Measurements from ENCODE around the gene ADAMTS8.

ADAMTS8 gene

GRCh38 chr11:130431331-130431773, 2.9 kb upstream of the ADAMTS8 start:
- no peaks in the 10 kb centered on the region for H3K36me3 ChIP-seq (ENCODE audit: control insufficient read depth, insufficient read depth, low read length)
- H3K79me1 ChIP-seq (ENCODE audit: low read length), result no peaks in the 10 kb centered on the region
- no peak overlapping the region for H2BK15ac ChIP-seq (replicated peaks; ENCODE audit: low read depth)
- H2BK5ac ChIP-seq (ENCODE audit: low read length), result no peak overlapping the region
- H3K27ac ChIP-seq (ENCODE audit: low read depth, low read length), result no peak overlapping the region
- no peak overlapping the region for H3K56ac ChIP-seq (ENCODE audit: low read length)
- DNase-seq, result peak; percentile 89
- H3K9ac ChIP-seq (ENCODE audit: low read length), result no peak overlapping the region
- no peak overlapping the region for H3K4ac ChIP-seq (ENCODE audit: low read depth, low read length)
- peaks cover 9% of the 10 kb centered on the region for H3K27me3 ChIP-seq (ENCODE audit: insufficient read depth, low read length, poor library complexity)
- WGBS (ENCODE audit: extremely low coverage, insufficient coverage, low lambda C conversion rate), result no CpG with 5 or more reads among the region's 10 CpGs
- H3K4me1 ChIP-seq (ENCODE audit: control insufficient read depth, low read depth, low read length), result no peaks in the 10 kb centered on the region
- H2BK120ac ChIP-seq (ENCODE audit: low read depth, low read length), result no peak overlapping the region
- no peaks in the 10 kb centered on the region for H3K79me2 ChIP-seq (ENCODE audit: control insufficient read depth, insufficient read depth, low read length)
- H4K5ac ChIP-seq (ENCODE audit: low read length), result no peak overlapping the region
- no peak overlapping the region for H2AK5ac ChIP-seq (ENCODE audit: low read length)
- H3K23ac ChIP-seq (ENCODE audit: low read length), result no peak overlapping the region
- H3K4me3 ChIP-seq (ENCODE audit: low read length), result no peak overlapping the region
- H3K18ac ChIP-seq (ENCODE audit: low read length), result no peak overlapping the region
- no peak overlapping the region for H4K8ac ChIP-seq (ENCODE audit: low read depth, low read length)
- H3K4me2 ChIP-seq (ENCODE audit: low read length), result no peak overlapping the region

- no peak overlapping the region for H3K9ac ChIP-seq (ENCODE audit: low read length)
- no peak for DNase-seq
- H3K79me2 ChIP-seq (ENCODE audit: control insufficient read depth, insufficient read depth, low read length), result no peaks in the 10 kb centered on the region
- H2BK120ac ChIP-seq (ENCODE audit: low read depth, low read length), result no peak overlapping the region
- H4K8ac ChIP-seq (ENCODE audit: low read depth, low read length), result no peak overlapping the region
- no CpG with 5 or more reads among the region's 3 CpGs for WGBS (ENCODE audit: extremely low coverage, insufficient coverage, low lambda C conversion rate)
- H4K5ac ChIP-seq (ENCODE audit: low read length), result no peak overlapping the region
- H2BK5ac ChIP-seq (ENCODE audit: low read length), result no peak overlapping the region
- no peak overlapping the region for H3K18ac ChIP-seq (ENCODE audit: low read length)
- no peaks in the 10 kb centered on the region for H3K79me1 ChIP-seq (ENCODE audit: low read length)
- no peak overlapping the region for H2AK5ac ChIP-seq (ENCODE audit: low read length)
- H3K23ac ChIP-seq (ENCODE audit: low read length), result no peak overlapping the region
- H2BK15ac ChIP-seq (replicated peaks; ENCODE audit: low read depth), result no peak overlapping the region
- no peak overlapping the region for H3K56ac ChIP-seq (ENCODE audit: low read length)
- H3K36me3 ChIP-seq (ENCODE audit: control insufficient read depth, insufficient read depth, low read length), result no peaks in the 10 kb centered on the region
- peaks cover 9% of the 10 kb centered on the region for H3K27me3 ChIP-seq (ENCODE audit: insufficient read depth, low read length, poor library complexity)
- H3K4me3 ChIP-seq (ENCODE audit: low read length), result no peak overlapping the region
- H3K4me1 ChIP-seq (ENCODE audit: control insufficient read depth, low read depth, low read length), result no peaks in the 10 kb centered on the region
- H3K4ac ChIP-seq (ENCODE audit: low read depth, low read length), result no peak overlapping the region
- no peak overlapping the region for H3K27ac ChIP-seq (ENCODE audit: low read depth, low read length)
- no peak overlapping the region for H3K4me2 ChIP-seq (ENCODE audit: low read length)
These were observed 1.6 kb upstream of the ADAMTS8 start for GRCh38 chr11:130429983-130430382.

- WGBS (ENCODE audit: extremely low coverage, insufficient coverage, low lambda C conversion rate), result no CpG with 5 or more reads among the region's 2 CpGs
- Histone ChIP-seq H2BK5ac (ENCODE audit: low read length) (no peak overlapping the region), H3K56ac (ENCODE audit: low read length) (no peak overlapping the region), H2BK120ac (ENCODE audit: low read depth, low read length) (no peak overlapping the region), H3K4me1 (ENCODE audit: control insufficient read depth, low read depth, low read length) (no peaks in the 10 kb centered on the region), H3K4me2 (ENCODE audit: low read length) (no peak overlapping the region), H2AK5ac (ENCODE audit: low read length) (no peak overlapping the region), H4K8ac (ENCODE audit: low read depth, low read length) (no peak overlapping the region), H3K9ac (ENCODE audit: low read length) (no peak overlapping the region), H4K5ac (ENCODE audit: low read length) (no peak overlapping the region), H3K27me3 (ENCODE audit: insufficient read depth, low read length, poor library complexity) (peaks cover 9% of the 10 kb centered on the region), H3K4ac (ENCODE audit: low read depth, low read length) (no peak overlapping the region), H3K27ac (ENCODE audit: low read depth, low read length) (no peak overlapping the region), H3K23ac (ENCODE audit: low read length) (no peak overlapping the region), H3K4me3 (ENCODE audit: low read length) (no peak overlapping the region), H2BK15ac (replicated peaks; ENCODE audit: low read depth) (no peak overlapping the region), H3K79me2 (ENCODE audit: control insufficient read depth, insufficient read depth, low read length) (no peaks in the 10 kb centered on the region), H3K79me1 (ENCODE audit: low read length) (no peaks in the 10 kb centered on the region), H3K18ac (ENCODE audit: low read length) (no peak overlapping the region), H3K36me3 (ENCODE audit: control insufficient read depth, insufficient read depth, low read length) (no peaks in the 10 kb centered on the region)
- no peak for DNase-seq
These were observed 792 bp upstream of the ADAMTS8 start for GRCh38 chr11:130429120-130429681.

GRCh38 chr11:130427581-130428315, 661 bp downstream of the ADAMTS8 start:
- no peak overlapping the region for H3K23ac ChIP-seq (ENCODE audit: low read length)
- H3K36me3 ChIP-seq (ENCODE audit: control insufficient read depth, insufficient read depth, low read length), result no peaks in the 10 kb centered on the region
- H2BK120ac ChIP-seq (ENCODE audit: low read depth, low read length), result no peak overlapping the region
- no peak overlapping the region for H3K4me3 ChIP-seq (ENCODE audit: low read length)
- H2BK5ac ChIP-seq (ENCODE audit: low read length), result no peak overlapping the region
- no peak overlapping the region for H2AK5ac ChIP-seq (ENCODE audit: low read length)
- no peak overlapping the region for H3K27ac ChIP-seq (ENCODE audit: low read depth, low read length)
- peak overlapping the region; percentile 30 for H3K9ac ChIP-seq (ENCODE audit: low read length)
- peak overlapping the region; percentile 61 for H3K18ac ChIP-seq (ENCODE audit: low read length)
- H3K79me1 ChIP-seq (ENCODE audit: low read length), result no peaks in the 10 kb centered on the region
- no peaks in the 10 kb centered on the region for H3K4me1 ChIP-seq (ENCODE audit: control insufficient read depth, low read depth, low read length)
- no peak overlapping the region for H3K4ac ChIP-seq (ENCODE audit: low read depth, low read length)
- H2BK15ac ChIP-seq (replicated peaks; ENCODE audit: low read depth), result no peak overlapping the region
- H3K56ac ChIP-seq (ENCODE audit: low read length), result peak overlapping the region; percentile 70
- peak; percentile 67 for DNase-seq
- no peaks in the 10 kb centered on the region for H3K79me2 ChIP-seq (ENCODE audit: control insufficient read depth, insufficient read depth, low read length)
- no peak overlapping the region for H4K8ac ChIP-seq (ENCODE audit: low read depth, low read length)
- H3K27me3 ChIP-seq (ENCODE audit: insufficient read depth, low read length, poor library complexity), result peaks cover 9% of the 10 kb centered on the region
- H4K5ac ChIP-seq (ENCODE audit: low read length), result no peak overlapping the region
- H3K4me2 ChIP-seq (ENCODE audit: low read length), result peak overlapping the region; percentile 65
- WGBS (ENCODE audit: extremely low coverage, insufficient coverage, low lambda C conversion rate), result no CpG with 5 or more reads among the region's 84 CpGs

- Histone ChIP-seq H3K4me3 (ENCODE audit: low read length) (no peak overlapping the region), H3K27me3 (ENCODE audit: insufficient read depth, low read length, poor library complexity) (peaks cover 9% of the 10 kb centered on the region), H2BK5ac (ENCODE audit: low read length) (no peak overlapping the region), H3K27ac (ENCODE audit: low read depth, low read length) (no peak overlapping the region), H2AK5ac (ENCODE audit: low read length) (no peak overlapping the region), H3K79me1 (ENCODE audit: low read length) (no peaks in the 10 kb centered on the region), H3K23ac (ENCODE audit: low read length) (no peak overlapping the region), H3K9ac (ENCODE audit: low read length) (no peak overlapping the region), H2BK15ac (replicated peaks; ENCODE audit: low read depth) (no peak overlapping the region), H3K18ac (ENCODE audit: low read length) (no peak overlapping the region), H3K79me2 (ENCODE audit: control insufficient read depth, insufficient read depth, low read length) (no peaks in the 10 kb centered on the region), H3K36me3 (ENCODE audit: control insufficient read depth, insufficient read depth, low read length) (no peaks in the 10 kb centered on the region), H3K4me1 (ENCODE audit: control insufficient read depth, low read depth, low read length) (no peaks in the 10 kb centered on the region), H3K4me2 (ENCODE audit: low read length) (no peak overlapping the region), H4K5ac (ENCODE audit: low read length) (no peak overlapping the region), H3K4ac (ENCODE audit: low read depth, low read length) (no peak overlapping the region), H3K56ac (ENCODE audit: low read length) (no peak overlapping the region), H2BK120ac (ENCODE audit: low read depth, low read length) (no peak overlapping the region), H4K8ac (ENCODE audit: low read depth, low read length) (no peak overlapping the region)
- DNase-seq, result no peak
- no CpG with 5 or more reads among the region's 18 CpGs for WGBS (ENCODE audit: extremely low coverage, insufficient coverage, low lambda C conversion rate)
These were observed 1.5 kb downstream of the ADAMTS8 start for GRCh38 chr11:130426837-130427341.

Measured in mesendoderm (in vitro differentiated cells).